T1000 (cell line): ENCODE results near the gene SLC25A52.
"Not testable (repeated sequence)": the region's sequence is repeated elsewhere in the genome, so short reads cannot be mapped to it uniquely, and the experiment has no call there.

ENCODE experiments used
- DNase-seq: peaks from one replicate; lab custom pipeline; 2025; ENCODE audit warnings: mixed read lengths; lab: John Stamatoyannopoulos, UW

SLC25A52 gene

DNA sequence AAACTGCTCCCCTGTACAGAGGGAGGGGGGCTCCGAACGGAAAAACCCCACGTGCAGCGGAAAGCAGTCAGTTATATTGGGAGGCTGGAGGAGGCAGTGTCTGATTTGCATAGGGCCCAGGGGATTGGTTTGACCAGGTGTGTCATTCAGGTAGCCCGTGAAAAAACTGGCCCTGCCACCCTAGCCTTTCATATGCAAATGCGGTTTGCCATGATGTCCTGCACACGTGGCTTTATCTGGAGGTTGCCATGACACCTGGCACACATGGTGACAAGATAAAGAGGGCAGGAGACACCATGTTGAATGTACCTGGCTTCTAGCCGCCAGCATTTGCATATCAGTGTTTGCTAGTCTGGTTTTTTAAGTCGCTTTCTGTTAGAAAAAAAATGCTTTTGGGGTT lies 20.5 kb downstream of the SLC25A52 start:
- DNase-seq, result no peak

- no peak for DNase-seq
Measured at GRCh38 chr18:31739651-31740050, 21.0 kb downstream of the SLC25A52 start.

GRCh38 chr18:31738460-31739407 lies 21.9 kb downstream of the SLC25A52 start:
- DNase-seq, result no peak

DNA sequence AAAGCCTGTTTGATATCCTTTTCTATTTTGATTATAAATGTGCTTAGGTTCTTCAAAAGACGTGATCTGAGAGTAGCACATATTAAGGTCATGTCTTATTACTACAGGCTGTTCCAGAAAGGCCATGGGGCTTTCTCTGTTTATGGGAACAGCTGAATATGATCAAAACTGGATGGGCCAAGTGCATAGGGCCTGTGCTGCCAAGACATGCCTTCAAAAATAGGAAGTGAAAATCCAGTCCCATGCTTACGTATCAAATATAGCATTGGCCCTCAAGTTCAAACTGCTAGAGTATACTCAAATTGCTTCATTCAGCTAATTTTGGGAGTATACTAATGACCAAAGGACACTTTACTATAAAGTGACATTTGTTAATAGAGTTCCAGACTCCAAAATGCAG lies 24.1 kb downstream of the SLC25A52 start:
- no peak for DNase-seq

DNA sequence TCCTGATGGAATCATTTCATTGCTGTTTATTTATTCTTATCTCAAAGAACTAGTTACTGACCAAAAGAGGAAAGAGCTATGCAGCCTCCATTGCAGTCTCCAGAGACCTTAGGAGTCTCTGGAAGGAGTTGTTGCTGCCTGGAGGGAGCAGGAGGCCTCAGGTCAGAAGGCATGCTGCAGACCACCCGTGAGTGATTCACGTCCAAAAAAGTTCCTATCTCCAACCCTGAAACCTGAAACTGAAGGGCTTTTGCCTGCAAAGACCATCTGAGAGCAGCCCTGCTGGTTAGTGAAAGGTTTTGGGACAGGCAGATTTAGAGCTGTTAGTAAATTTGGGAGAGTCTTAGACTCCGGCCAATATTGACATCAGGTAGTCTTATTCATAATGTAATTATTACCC lies 29.1 kb downstream of the SLC25A52 start:
- DNase-seq, result no peak

- not testable (repeated sequence) for DNase-seq
Measured at GRCh38 chr18:31729196-31729595, 31.5 kb downstream of the SLC25A52 start.

DNA sequence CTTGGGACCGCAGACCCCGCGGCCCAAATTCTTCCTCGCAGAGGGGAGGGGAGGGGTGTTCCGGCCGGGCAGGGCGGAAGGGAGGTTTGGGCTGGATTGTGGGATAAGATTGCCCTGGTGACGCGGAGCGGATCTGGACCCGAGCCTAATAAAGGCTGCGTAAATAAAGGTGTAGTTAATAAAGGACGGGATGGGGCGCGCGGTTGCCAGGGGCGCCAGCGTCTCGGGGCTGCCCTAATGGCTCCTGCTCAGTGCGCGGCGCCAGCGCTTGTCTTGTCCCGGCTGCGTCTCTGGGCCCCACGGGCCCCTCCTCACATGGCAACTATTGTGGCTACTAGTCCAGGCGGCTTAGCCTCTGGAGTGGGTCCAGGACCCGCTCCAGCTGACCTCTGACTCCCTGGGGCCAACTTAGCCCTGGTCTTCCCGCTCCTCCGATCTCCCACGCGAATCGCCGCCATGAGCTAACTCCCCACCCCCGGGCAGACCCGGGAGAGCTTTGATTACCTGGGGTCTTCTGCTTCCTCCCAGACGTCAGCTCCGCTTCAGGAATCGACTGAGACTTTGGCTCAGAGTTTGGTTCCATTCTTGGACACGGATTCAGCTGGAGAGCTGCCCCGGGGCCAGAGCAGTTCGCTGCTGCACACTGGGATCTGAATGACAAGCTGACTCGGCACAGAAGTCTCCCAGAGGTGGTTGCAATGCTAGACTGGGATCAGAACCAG lies 36.5 kb downstream of the SLC25A52 start:
- no peak for DNase-seq

DNA sequence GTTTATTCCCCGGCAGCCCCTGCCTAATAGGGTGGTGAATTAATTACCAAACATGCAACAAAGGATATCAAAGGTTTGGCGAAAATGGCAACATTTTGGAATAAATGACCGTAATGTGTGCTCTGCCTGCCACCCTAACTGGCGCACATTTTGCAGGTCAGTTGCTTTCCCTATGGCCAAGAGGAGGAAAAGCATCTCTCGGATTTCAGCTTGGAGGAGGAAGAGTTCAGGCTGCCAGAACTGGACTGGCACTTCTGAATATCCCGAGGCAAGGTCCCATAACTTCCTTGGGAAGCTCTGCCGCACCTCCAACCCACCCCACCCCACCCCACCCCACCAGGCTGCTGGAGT lies 37.1 kb downstream of the SLC25A52 start:
- DNase-seq, result no peak

DNA sequence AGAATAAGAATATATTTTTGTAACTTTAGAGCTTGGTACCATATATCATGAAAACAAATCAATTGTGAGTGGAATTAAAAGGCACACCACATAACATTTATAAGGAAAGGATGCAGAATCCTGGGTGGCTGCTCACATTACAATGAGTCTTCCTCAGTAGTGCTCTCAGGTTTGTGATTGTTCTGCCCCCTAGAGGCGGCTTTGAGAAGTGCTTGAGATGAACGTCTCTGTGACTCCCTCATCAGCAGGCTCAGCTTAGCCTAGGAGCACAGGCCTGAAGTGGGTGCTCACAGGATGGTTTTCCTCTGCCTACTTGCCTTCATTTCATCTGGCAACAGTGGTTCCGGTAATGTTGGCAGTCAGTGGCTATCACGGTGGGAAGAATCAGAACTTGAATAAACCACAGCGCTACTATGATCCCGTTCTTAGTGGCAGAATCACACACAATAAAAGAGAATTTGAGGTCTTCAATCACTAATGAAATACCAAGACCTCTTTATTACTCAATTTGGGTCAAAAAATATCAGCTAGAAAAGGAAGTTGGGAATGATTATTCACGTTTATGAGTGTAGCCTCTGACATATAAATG lies 38.2 kb downstream of the SLC25A52 start:
- peak; percentile 27 for DNase-seq

DNA sequence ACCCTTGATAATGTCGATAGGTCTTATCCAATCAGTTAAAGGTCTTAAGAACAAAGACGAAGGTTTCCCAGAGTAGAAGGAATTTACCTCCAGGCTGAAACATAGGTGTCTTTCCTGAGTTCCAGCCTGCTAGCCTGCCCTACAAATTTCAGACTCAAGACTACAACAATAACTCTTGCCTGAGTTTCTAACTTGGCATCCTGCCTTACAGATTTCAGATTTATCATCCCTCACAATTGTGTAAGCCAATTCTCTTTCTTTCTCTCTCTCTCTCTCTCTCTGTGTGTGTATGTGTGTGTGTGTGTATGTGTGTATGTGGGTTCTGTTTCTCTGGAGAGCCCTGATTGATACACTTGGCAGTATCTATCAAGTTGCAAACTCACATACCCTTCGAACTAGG lies 39.1 kb downstream of the SLC25A52 start:
- DNase-seq, result no peak

DNA sequence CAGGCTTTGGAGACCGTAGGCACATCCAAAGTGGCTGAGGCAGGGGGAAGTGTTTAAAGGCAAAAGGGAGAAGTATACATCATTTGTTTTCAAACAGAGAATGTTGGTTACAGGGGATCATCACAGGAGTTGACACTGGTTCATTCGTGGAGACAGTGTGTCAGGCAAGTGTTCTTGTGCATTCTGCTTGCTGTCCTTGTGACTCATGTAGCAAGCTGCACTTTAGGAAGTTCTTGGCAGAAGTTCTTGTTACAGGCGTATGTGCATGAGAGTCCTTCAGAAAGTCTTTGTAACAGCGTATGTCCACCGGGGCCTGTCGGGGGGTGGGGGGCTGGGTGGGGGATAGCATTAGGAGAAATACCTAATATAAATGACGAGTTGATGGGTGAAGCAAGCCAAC lies 39.8 kb downstream of the SLC25A52 start:
- no peak for DNase-seq

- no peak for DNase-seq
Measured at GRCh38 chr18:31719363-31720006, 41.2 kb downstream of the SLC25A52 start.

DNA sequence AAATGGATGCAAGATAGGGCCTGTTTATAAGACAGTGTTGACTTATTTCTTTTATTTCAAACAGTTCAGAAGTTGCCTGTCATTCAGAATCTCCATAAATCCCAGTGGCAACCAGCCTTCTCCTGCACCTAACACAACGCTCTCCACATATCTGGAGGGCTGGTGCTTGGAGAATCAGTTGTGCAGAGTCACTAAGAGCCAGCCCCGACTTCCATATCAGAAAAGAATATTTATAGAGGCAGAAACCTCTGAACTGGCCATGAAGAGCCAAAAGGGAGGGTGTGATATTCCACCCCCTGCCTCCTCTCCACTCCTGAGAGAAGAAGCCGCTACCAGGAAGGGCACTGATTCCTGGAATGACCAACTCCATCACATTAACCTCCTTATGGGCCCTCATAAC lies 42.3 kb downstream of the SLC25A52 start:
- no peak for DNase-seq

DNA sequence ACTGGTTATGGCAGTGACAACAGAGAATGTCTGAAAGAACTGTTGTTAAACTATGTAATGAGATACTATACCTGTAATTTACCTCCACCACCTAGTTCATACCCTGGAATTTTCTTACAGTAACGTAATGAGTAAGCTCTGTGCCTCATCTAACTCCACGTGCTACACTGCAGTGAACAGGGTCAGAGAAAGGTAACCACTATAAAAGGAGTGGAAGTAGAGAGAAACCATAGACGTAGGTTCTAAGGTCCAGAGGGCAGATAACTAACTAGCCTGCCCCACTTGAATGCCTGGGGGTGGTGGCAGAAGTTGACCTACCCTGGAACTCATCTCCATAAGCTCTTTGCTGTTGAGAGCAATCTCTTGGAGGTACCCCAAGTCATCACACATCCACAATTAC lies 44.3 kb downstream of the SLC25A52 start:
- DNase-seq, result no peak

- DNase-seq, result no peak
Measured at GRCh38 chr18:31711365-31712172, 49.1 kb downstream of the SLC25A52 start.

DNA sequence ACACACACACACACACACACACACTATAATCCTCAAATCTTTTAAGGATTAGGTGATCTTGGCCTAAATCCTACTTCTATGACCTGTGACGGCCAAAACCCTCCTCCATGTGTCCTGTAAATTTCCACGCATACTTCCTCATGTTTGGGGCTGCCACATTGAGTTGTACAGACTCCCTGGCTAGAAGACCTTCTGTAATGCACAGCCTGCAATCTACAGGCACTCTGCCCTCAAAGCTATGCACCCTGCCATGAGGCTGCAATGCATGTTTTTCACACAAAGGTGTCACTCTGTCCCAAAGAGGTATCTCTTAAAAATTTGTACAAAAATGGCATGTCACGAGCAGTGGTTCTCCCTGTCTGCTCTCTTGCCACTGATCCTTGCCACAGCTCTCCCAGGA lies 49.9 kb downstream of the SLC25A52 start:
- DNase-seq, result no peak
